IMR-90 (cell line): ENCODE measurements around the gene XRCC4. TPM values are rescaled to one million over a fixed set of nuclear protein-coding genes. Genes with fewer than 3 reads are reported as not detected.

Experiments
- ATAC-seq: fragments of 200-7000 bp; cut with Tn5 transposase; 2 replicates; pipeline ENCODE4 v1.9.1; 2020; ENCODE audit warnings: low read depth, mild to moderate bottlenecking, moderate library complexity
- BruUV-seq: library from RNA; stranded (reverse); fragments of 400-500 nt; replicated peaks from 2 replicates; lab custom pipeline; 2021; lab: Mats Ljungman, UMichigan
- CTCF ChIA-PET: fragments of 300-600 bp; formaldehyde crosslinking; extraction: SDS; loops from one replicate; lab custom pipeline; 2021; ENCODE audit warnings: antibody characterized with exemption; lab: Yijun Ruan, JAX
- POLR2A ChIA-PET: fragments of 300-600 bp; sonication (Branson Sonifier 250); formaldehyde crosslinking; loops from one replicate; lab custom pipeline; 2022; ENCODE audit warnings: antibody characterized with exemption; ENCODE audit not compliant: unreplicated experiment; lab: Charles Lee
- DNase-seq: peaks from one replicate; pipeline ENCODE4 v3.0.0; 2013
- H2AFZ ChIP-seq: replicated peaks from 2 replicates; pipeline ENCODE3; 2013; ENCODE audit warnings: low read length, mild to moderate bottlenecking; ENCODE audit not compliant: poor library complexity
- H2AK5ac ChIP-seq: 2 replicates; pipeline ENCODE4 v1.6.1; 2013; ENCODE audit warnings: low read depth, low read length, inconsistent platforms
- H2AK9ac ChIP-seq: replicated peaks from 2 replicates; pipeline ENCODE3; 2013; ENCODE audit warnings: mild to moderate bottlenecking, low read depth, low read length, moderate library complexity; ENCODE audit not compliant: poor library complexity
- H2BK120ac ChIP-seq: 2 replicates; pipeline ENCODE4 v1.6.1; 2013; ENCODE audit warnings: low read depth, low read length, inconsistent platforms
- H2BK15ac ChIP-seq: 3 replicates; pipeline ENCODE4 v1.6.1; 2013; ENCODE audit warnings: low read depth, low read length, inconsistent platforms
- H2BK20ac ChIP-seq: 2 replicates; pipeline ENCODE4 v1.6.1; 2013; ENCODE audit warnings: low read depth, mild to moderate bottlenecking, inconsistent platforms, low read length, moderate library complexity
- H2BK5ac ChIP-seq: 2 replicates; pipeline ENCODE4 v1.6.1; 2013; ENCODE audit warnings: mild to moderate bottlenecking, low read depth, low read length, inconsistent platforms; ENCODE audit not compliant: poor library complexity, severe bottlenecking
- H3K14ac ChIP-seq: replicated peaks from 2 replicates; pipeline ENCODE4 v1.6.1; 2013; ENCODE audit warnings: low read depth, low read length, inconsistent platforms
- H3K18ac ChIP-seq: 2 replicates; pipeline ENCODE4 v1.6.1; 2013; ENCODE audit warnings: low read depth, low read length, control low read depth
- H3K23ac ChIP-seq: 2 replicates; pipeline ENCODE4 v1.6.1; 2013; ENCODE audit warnings: low read depth, low read length, inconsistent platforms
- H3K27ac ChIP-seq: 2 replicates; pipeline ENCODE4 v1.5.1; 2013; ENCODE audit warnings: mild to moderate bottlenecking, control low read depth, low read length; ENCODE audit not compliant: insufficient read depth
- H3K27me3 ChIP-seq: 2 replicates; pipeline ENCODE4 v1.6.1; 2013; ENCODE audit warnings: low read length; ENCODE audit not compliant: control insufficient read depth, insufficient read depth
- H3K36me3 ChIP-seq: 2 replicates; pipeline ENCODE4 v1.6.1; 2013; ENCODE audit warnings: low read length, mixed read lengths; ENCODE audit not compliant: control insufficient read depth, insufficient read depth
- H3K4ac ChIP-seq: 2 replicates; pipeline ENCODE4 v1.6.1; 2013; ENCODE audit warnings: low read depth, low read length, inconsistent platforms
- H3K4me1 ChIP-seq: 2 replicates; pipeline ENCODE4 v1.6.1; 2013; ENCODE audit warnings: low read length, mixed read lengths; ENCODE audit not compliant: control insufficient read depth, insufficient read depth
- H3K4me2 ChIP-seq: 2 replicates; pipeline ENCODE4 v1.6.1; 2013; ENCODE audit warnings: low read depth, mild to moderate bottlenecking, control low read depth, low read length, moderate library complexity
- H3K4me3 ChIP-seq: 2 replicates; pipeline ENCODE4 v1.5.1; 2013; ENCODE audit warnings: low read depth, mild to moderate bottlenecking, control low read depth, low read length, moderate library complexity; ENCODE audit not compliant: insufficient read depth
- H3K56ac ChIP-seq: 2 replicates; pipeline ENCODE4 v1.6.1; 2013; ENCODE audit warnings: low read length, inconsistent platforms; ENCODE audit not compliant: insufficient read depth; ENCODE audit errors: extremely low read depth
- H3K79me1 ChIP-seq, 2 experiments: 2 replicates each; pipeline ENCODE4 v1.6.1; 2013; ENCODE audit warnings: low read length in 2 of 2, inconsistent platforms in 1 of 2, low read depth in 1 of 2
- H3K9ac ChIP-seq: 2 replicates; pipeline ENCODE4 v1.6.1; 2013; ENCODE audit warnings: low read depth, low read length, control low read depth
- H3K9me1 ChIP-seq: 2 replicates; pipeline ENCODE4 v1.6.1; 2013; ENCODE audit warnings: low read length, inconsistent platforms; ENCODE audit not compliant: insufficient read depth
- H3K9me3 ChIP-seq: 2 replicates; pipeline ENCODE4 v1.6.1; 2013; ENCODE audit warnings: low read length; ENCODE audit not compliant: control insufficient read depth, insufficient read depth
- H4K20me1 ChIP-seq: 2 replicates; pipeline ENCODE4 v1.6.1; 2013; ENCODE audit warnings: low read length, inconsistent platforms; ENCODE audit not compliant: insufficient read depth
- H4K5ac ChIP-seq: 2 replicates; pipeline ENCODE4 v1.6.1; 2013; ENCODE audit warnings: mild to moderate bottlenecking, low read depth, low read length, control low read depth
- H4K8ac ChIP-seq, 2 experiments: 2 replicates each; pipeline ENCODE4 v1.6.1; 2013; ENCODE audit warnings: low read depth in 2 of 2, low read length in 2 of 2, control low read depth in 1 of 2, inconsistent platforms in 1 of 2
- H4K91ac ChIP-seq: 2 replicates; pipeline ENCODE4 v1.6.1; 2013; ENCODE audit warnings: low read depth, low read length, inconsistent platforms; ENCODE audit not compliant: insufficient read depth
- BHLHE40 ChIP-seq: fragments of 150-350 bp; IDR thresholded peaks from 2 replicates; pipeline ENCODE4 v1.6.1; 2016; ENCODE audit warnings: mild to moderate bottlenecking, low read depth, low read length
- CEBPB ChIP-seq: IDR thresholded peaks from 2 replicates; pipeline ENCODE4 v1.6.1; 2012; ENCODE audit warnings: low read depth, low read length, improper control_type of control experiment
- CHD1 ChIP-seq: IDR thresholded peaks from 2 replicates; pipeline ENCODE4 v1.6.1; 2012; ENCODE audit warnings: low read depth, low read length, improper control_type of control experiment
- FOS ChIP-seq: fragments of 150-350 bp; IDR thresholded peaks from 2 replicates; pipeline ENCODE4 v1.6.1; 2016; ENCODE audit warnings: low read depth, low read length
- MAZ ChIP-seq: IDR thresholded peaks from 2 replicates; pipeline ENCODE4 v1.6.1; 2012; ENCODE audit warnings: low read depth, mild to moderate bottlenecking, low read length, improper control_type of control experiment, moderate library complexity, borderline replicate concordance
- NFE2L2 ChIP-seq: fragments of 150-350 bp; IDR thresholded peaks from 2 replicates; pipeline ENCODE4 v1.6.1; 2016; ENCODE audit warnings: low read depth, mild to moderate bottlenecking, low read length
- RCOR1 ChIP-seq: IDR thresholded peaks from 2 replicates; pipeline ENCODE4 v1.6.1; 2012; ENCODE audit warnings: mild to moderate bottlenecking, low read length, improper control_type of control experiment; ENCODE audit not compliant: insufficient replicate concordance
- WGBS, 2 experiments: methylation state at CpG; one replicate each; pipeline versions ENCODE4 v1.1.5 to v1.1.7; 2013; ENCODE audit warnings: missing lambda C conversion rate in 2 of 2; ENCODE audit not compliant: insufficient read length in 1 of 2; ENCODE audit errors: extremely low coverage in 2 of 2; 5-methylcytosine and 5-hydroxymethylcytosine counted together
- dilution Hi-C: fragments of 300-500 bp; cut with HindIII; formaldehyde crosslinking; loops from one replicate; pipeline ENCODE4 v1.14.3; 2018; ENCODE audit warnings: low sequenced_read_pairs; ENCODE audit not compliant: unreplicated experiment
- in situ Hi-C: fragments of 300-500 bp; cut with MboI; formaldehyde crosslinking; loops from 3 replicates; pipeline ENCODE4 v1.14.3; 2019; ENCODE audit warnings: low sequenced_read_pairs, inconsistent platforms, mixed read lengths
- intact Hi-C: fragments of 100-400 bp; cut with micrococcal nuclease; formaldehyde crosslinking; loops from 2 replicates; pipeline ENCODE4 v1.10.0; 2022
- polyA plus RNA-seq, 3 experiments: library from polyadenylated mRNA; depleted of rRNA; stranded (reverse); fragments of >200 nt; gene quantifications; 2 replicates each; pipeline ENCODE4 v1.2.3, GENCODE V29; 2012; ENCODE audit warnings: low replicate concordance in 1 of 3
- total RNA-seq: library from RNA; depleted of rRNA; stranded (reverse); fragments of >200 nt; gene quantifications from 2 replicates; pipeline ENCODE4 v1.2.3, GENCODE V29; 2012
- TF ChIP-seq, protein P1 (sequence below): fragments of 150-350 bp; IDR thresholded peaks from 2 replicates; pipeline ENCODE4 v1.6.1; 2016; ENCODE audit warnings: low read depth, mild to moderate bottlenecking, low read length, moderate library complexity, borderline replicate concordance

The XRCC4 gene
- total and polyA plus RNA-seq, 2 of the 4 experiments (the other 2 are of a cell fraction): 3.5 to 4.7 TPM

DNA sequence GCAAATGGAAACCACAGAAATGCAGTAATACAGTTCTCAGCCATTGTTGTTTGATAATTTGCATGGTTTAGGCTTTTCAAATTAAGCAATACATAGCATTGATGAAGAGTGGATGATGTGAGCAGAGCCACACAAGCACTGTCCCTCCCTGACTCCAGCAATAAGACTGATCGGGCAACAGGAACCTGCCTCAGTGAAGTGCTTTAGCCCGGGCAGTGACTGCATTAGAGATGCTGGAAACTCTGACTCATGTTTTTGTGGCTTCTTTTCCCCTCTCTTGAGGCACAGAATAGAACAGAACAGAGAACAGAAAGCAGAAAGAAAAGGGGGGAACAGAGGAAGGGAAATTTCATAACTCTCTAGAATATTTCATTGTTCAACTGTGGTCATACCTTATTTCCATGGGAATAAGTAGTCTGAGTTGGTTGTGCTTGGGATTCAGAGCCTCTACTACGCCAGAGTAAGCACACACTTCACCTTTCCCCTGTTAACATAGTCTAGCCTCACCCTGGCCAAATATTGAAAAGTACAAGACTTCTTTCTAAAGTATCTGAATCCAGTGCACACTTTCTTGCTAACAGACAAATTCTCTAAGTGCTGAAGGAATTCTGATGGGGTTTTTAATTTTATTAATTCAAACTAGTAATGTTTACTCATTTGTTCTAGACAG lies 229.4 kb downstream of the XRCC4 start:
- Histone ChIP-seq H3K79me1 (no peaks in the 10 kb centered on the region), H3K23ac (no peak overlapping the region), H4K91ac (no peak overlapping the region), H2BK20ac (no peak overlapping the region), H3K9me3 (no peaks in the 10 kb centered on the region), H3K4me3 (no peak overlapping the region), H3K18ac (no peak overlapping the region), H2BK120ac (no peak overlapping the region), H3K4me2 (peak overlapping the region; percentile 67), H3K9ac (no peak overlapping the region), H3K4ac (no peak overlapping the region), H4K5ac (no peak overlapping the region), H3K14ac (no peak overlapping the region), H2AFZ (no peak overlapping the region), H3K4me1 (no peaks in the 10 kb centered on the region), H2AK5ac (no peak overlapping the region), H3K36me3 (no peaks in the 10 kb centered on the region), H4K20me1 (no peaks in the 10 kb centered on the region), H3K27me3 (no peaks in the 10 kb centered on the region), H2BK5ac (no peak overlapping the region), H3K56ac (no peak overlapping the region), H2BK15ac (no peak overlapping the region), H3K27ac (no peak overlapping the region), H3K9me1 (no peaks in the 10 kb centered on the region), H2AK9ac (no peak overlapping the region), H4K8ac (no peak overlapping the region)
- ChIA-PET CTCF (no interaction called here), POLR2A (no interaction called here)
- DNase-seq: peak; percentile 89
- intact Hi-C loops (loop anchor here (5.0 kb wide), 1 partner anchor 229 kb away; the partner anchor contains the start of genes TMEM167A and XRCC4), dilution Hi-C loops (no loop called here), in situ Hi-C loops (no loop called here)
- TF ChIP-seq MAZ: no peak
- TF ChIP-seq BHLHE40: no peak
- peak; percentile 33; the same call in 1 of the 2 replicates for TF ChIP-seq FOS
- peak; percentile 6; the same call in 1 of the 2 replicates for TF ChIP-seq NFE2L2
- no peak for TF ChIP-seq RCOR1
- peak; percentile 59; the same call in 1 of the 2 replicates for TF ChIP-seq CEBPB
- TF ChIP-seq, protein P1, sequence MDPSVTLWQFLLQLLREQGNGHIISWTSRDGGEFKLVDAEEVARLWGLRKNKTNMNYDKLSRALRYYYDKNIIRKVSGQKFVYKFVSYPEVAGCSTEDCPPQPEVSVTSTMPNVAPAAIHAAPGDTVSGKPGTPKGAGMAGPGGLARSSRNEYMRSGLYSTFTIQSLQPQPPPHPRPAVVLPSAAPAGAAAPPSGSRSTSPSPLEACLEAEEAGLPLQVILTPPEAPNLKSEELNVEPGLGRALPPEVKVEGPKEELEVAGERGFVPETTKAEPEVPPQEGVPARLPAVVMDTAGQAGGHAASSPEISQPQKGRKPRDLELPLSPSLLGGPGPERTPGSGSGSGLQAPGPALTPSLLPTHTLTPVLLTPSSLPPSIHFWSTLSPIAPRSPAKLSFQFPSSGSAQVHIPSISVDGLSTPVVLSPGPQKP: no peak
- TF ChIP-seq CHD1: no peak
- ATAC-seq: peak; percentile 98
- no TSS peak for BruUV-seq
- WGBS, 2 experiments: 17% methylated on average over 1 of the region's 3 CpGs; no CpG with 5 or more reads in 1 of the 2 experiments
